H1 (cell line): Measurements from ENCODE around the gene ABI1. TPM values are rescaled to one million over a fixed set of nuclear protein-coding genes. Genes with fewer than 3 reads are reported as not detected.

Source experiments
- CTCF ChIA-PET: fragments of 300-600 bp; sonication (Branson Sonifier 250); formaldehyde crosslinking; loops from one replicate; lab custom pipeline; 2021; ENCODE audit not compliant: partially characterized antibody; lab: Charles Lee
- POLR2A ChIA-PET: fragments of 300-600 bp; sonication (Branson Sonifier 250); formaldehyde crosslinking; loops from one replicate; lab custom pipeline; 2021; ENCODE audit warnings: inconsistent platforms; ENCODE audit not compliant: partially characterized antibody; lab: Charles Lee
- DNase-seq, 2 experiments: peaks; one replicate each; pipeline versions ENCODE4 v3.0.0 to v3.0.0-alpha.2; 2010 to 2022; ENCODE audit warnings: low spot score in 2 of 2, low read depth in 1 of 2, mixed read lengths in 1 of 2
- FAIRE-seq: peaks from 2 replicates; lab custom pipeline; 2011; peaks lifted over from hg19 to GRCh38; lab: Jason Lieb, UNC
- H2AFZ ChIP-seq: 2 replicates; pipeline ENCODE4 v1.8.1; 2012; ENCODE audit warnings: low read length, inconsistent platforms
- H2AK5ac ChIP-seq: 2 replicates; pipeline ENCODE4 v1.6.1; 2013; ENCODE audit warnings: low read depth, low read length
- H2BK120ac ChIP-seq: replicated peaks from 2 replicates; pipeline ENCODE3; 2013; ENCODE audit warnings: low read depth, low read length, inconsistent platforms
- H2BK12ac ChIP-seq: 2 replicates; pipeline ENCODE4 v1.6.1; 2013; ENCODE audit warnings: low read depth, low read length
- H2BK15ac ChIP-seq: 2 replicates; pipeline ENCODE4 v1.6.1; 2013; ENCODE audit warnings: low read length
- H2BK20ac ChIP-seq: 2 replicates; pipeline ENCODE4 v1.6.1; 2013; ENCODE audit warnings: low read length
- H2BK5ac ChIP-seq: 2 replicates; pipeline ENCODE4 v1.6.1; 2013; ENCODE audit warnings: low read depth, low read length
- H3K14ac ChIP-seq: 2 replicates; pipeline ENCODE4 v1.6.1; 2013; ENCODE audit warnings: inconsistent platforms; ENCODE audit not compliant: insufficient read length
- H3K18ac ChIP-seq: 2 replicates; pipeline ENCODE4 v1.6.1; 2013; ENCODE audit warnings: low read length; ENCODE audit errors: extremely low read depth
- H3K23ac ChIP-seq: 2 replicates; pipeline ENCODE4 v1.6.1; 2013; ENCODE audit warnings: inconsistent platforms; ENCODE audit not compliant: insufficient read length
- H3K23me2 ChIP-seq: 2 replicates; pipeline ENCODE4 v1.6.1; 2013; ENCODE audit warnings: low read depth, low read length
- H3K27ac ChIP-seq: 2 replicates; pipeline ENCODE4 v1.6.1; 2011; ENCODE audit warnings: low read depth, low read length, inconsistent platforms
- H3K27me3 ChIP-seq, 4 experiments: replicated peaks in 1 of 4; 1 replicate in 1 of 4; 2 replicates in 3 of 4; pipeline versions ENCODE4 v1.6.1 to v1.8.1; 2011 to 2013; ENCODE audit warnings: low read length in 3 of 4, mild to moderate bottlenecking in 3 of 4, inconsistent platforms in 2 of 4, mixed read lengths in 2 of 4, moderate library complexity in 1 of 4; ENCODE audit not compliant: control insufficient read depth in 3 of 4, insufficient read depth in 3 of 4; ENCODE audit errors: extremely low read depth in 1 of 4
- H3K36me3 ChIP-seq, 4 experiments: 2 replicates each; pipeline versions ENCODE4 v1.6.1 to v1.8.1; 2011 to 2013; ENCODE audit warnings: mild to moderate bottlenecking in 4 of 4, low read length in 3 of 4, moderate library complexity in 2 of 4, control low read depth in 1 of 4, inconsistent platforms in 1 of 4; ENCODE audit not compliant: insufficient read depth in 4 of 4, control insufficient read depth in 2 of 4
- H3K4ac ChIP-seq: replicated peaks from 2 replicates; pipeline ENCODE3; 2013; ENCODE audit warnings: low read length, low read depth, mixed read lengths, inconsistent platforms; ENCODE audit not compliant: insufficient read length
- H3K4me1 ChIP-seq, 4 experiments: replicated peaks in 1 of 4; 1 replicate in 1 of 4; 2 replicates in 3 of 4; pipeline versions ENCODE4 v1.6.1 to v1.8.1; 2011 to 2013; ENCODE audit warnings: low read length in 3 of 4, inconsistent platforms in 2 of 4, mixed read lengths in 1 of 4; ENCODE audit not compliant: insufficient read depth in 4 of 4, control insufficient read depth in 3 of 4
- H3K4me2 ChIP-seq, 2 experiments: 2 replicates each; pipeline versions ENCODE4 v1.6.1 to v1.8.1; 2011 to 2013; ENCODE audit warnings: low read depth in 2 of 2, low read length in 2 of 2, control low read depth in 1 of 2, inconsistent platforms in 1 of 2, mild to moderate bottlenecking in 1 of 2; ENCODE audit not compliant: insufficient read depth in 1 of 2
- H3K4me3 ChIP-seq, 4 experiments: fragments of 200-600, 300-600 bp in 1 of 4; sonication (generic), shearing (Covaris generic), sonication (Bioruptor Twin) in 1 of 4; 2 replicates each; pipeline versions ENCODE4 v1.5.1 to v1.8.1; 2011 to 2016; ENCODE audit warnings: low read length in 4 of 4, low read depth in 3 of 4, control low read depth in 2 of 4, inconsistent platforms in 2 of 4, mild to moderate bottlenecking in 2 of 4, mixed read lengths in 1 of 4, moderate library complexity in 1 of 4; ENCODE audit not compliant: insufficient read depth in 2 of 4; ENCODE audit errors: extremely low read depth in 1 of 4
- H3K56ac ChIP-seq: replicated peaks from 2 replicates; pipeline ENCODE3; 2013; ENCODE audit warnings: low read depth, mild to moderate bottlenecking, mixed read lengths, low read length, inconsistent platforms; ENCODE audit not compliant: insufficient read length
- H3K79me1 ChIP-seq: 2 replicates; pipeline ENCODE4 v1.6.1; 2013; ENCODE audit warnings: low read depth, low read length, control low read depth
- H3K79me2 ChIP-seq, 2 experiments: 2 replicates each; pipeline versions ENCODE4 v1.6.1 to v1.8.1; 2012 to 2013; ENCODE audit warnings: low read length in 2 of 2, mild to moderate bottlenecking in 2 of 2, inconsistent platforms in 1 of 2; ENCODE audit not compliant: insufficient read depth in 2 of 2, control insufficient read depth in 1 of 2
- H3K9ac ChIP-seq, 4 experiments: replicated peaks in 1 of 4; 1 replicate in 1 of 4; 2 replicates in 3 of 4; pipeline versions ENCODE4 v1.6.1 to v1.8.1; 2011 to 2013; ENCODE audit warnings: low read depth in 3 of 4, low read length in 3 of 4, control low read depth in 2 of 4, mild to moderate bottlenecking in 2 of 4, moderate library complexity in 2 of 4, inconsistent platforms in 1 of 4; ENCODE audit errors: extremely low read depth in 1 of 4
- H3K9me3 ChIP-seq, 2 experiments: 2 replicates each; pipeline versions ENCODE4 v1.6.1 to v1.8.1; 2012 to 2013; ENCODE audit warnings: mild to moderate bottlenecking in 2 of 2, moderate library complexity in 2 of 2, control low read depth in 1 of 2, inconsistent platforms in 1 of 2, low read depth in 1 of 2, low read length in 1 of 2, mixed read lengths in 1 of 2; ENCODE audit not compliant: insufficient read depth in 2 of 2
- H4K20me1 ChIP-seq, 2 experiments: replicated peaks in 1 of 2; 2 replicates each; pipeline versions ENCODE3 to v1.8.1; 2011 to 2013; ENCODE audit warnings: inconsistent platforms in 2 of 2, low read length in 2 of 2, mild to moderate bottlenecking in 1 of 2; ENCODE audit not compliant: insufficient read depth in 2 of 2, control insufficient read depth in 1 of 2
- H4K5ac ChIP-seq: 2 replicates; pipeline ENCODE4 v1.6.1; 2013; ENCODE audit warnings: low read length, low read depth, mixed read lengths, inconsistent platforms; ENCODE audit not compliant: insufficient read length
- H4K8ac ChIP-seq: 2 replicates; pipeline ENCODE4 v1.8.0; 2013; ENCODE audit warnings: mild to moderate bottlenecking, moderate library complexity, low read length, inconsistent platforms; ENCODE audit not compliant: insufficient read depth; ENCODE audit errors: extremely low read depth
- H4K91ac ChIP-seq: replicated peaks from 2 replicates; pipeline ENCODE3; 2013; ENCODE audit warnings: low read length, mixed read lengths, inconsistent platforms; ENCODE audit not compliant: insufficient read length
- CREB1 ChIP-seq: IDR thresholded peaks from 2 replicates; pipeline ENCODE4 v1.6.1; 2012; ENCODE audit warnings: inconsistent platforms
- JUN ChIP-seq: IDR thresholded peaks from 2 replicates; pipeline ENCODE4 v1.6.1; 2011; ENCODE audit warnings: low read depth, mild to moderate bottlenecking, improper control_type of control experiment, low read length
- NANOG ChIP-seq: IDR thresholded peaks from 2 replicates; pipeline ENCODE4 v1.6.1; 2011; ENCODE audit warnings: low read length, low read depth, mild to moderate bottlenecking, inconsistent platforms; ENCODE audit not compliant: insufficient read depth, poor library complexity, severe bottlenecking
- WGBS, 2 experiments: shearing (Covaris generic) in 1 of 2; methylation state at CpG; one replicate each; pipeline versions ENCODE4 v1.1.6 to v1.1.7; 2013 to 2015; ENCODE audit warnings: low lambda C conversion rate in 2 of 2, mixed read lengths in 2 of 2, inconsistent platforms in 1 of 2, low coverage in 1 of 2, missing lambda C conversion rate in 1 of 2; ENCODE audit not compliant: insufficient replicate concordance in 2 of 2, insufficient coverage in 1 of 2, insufficient read length in 1 of 2; ENCODE audit errors: extremely low coverage in 1 of 2, missing lambda C conversion rate in 1 of 2; 5-methylcytosine and 5-hydroxymethylcytosine counted together
- polyA plus RNA-seq, 7 experiments: library from polyadenylated mRNA; depleted of rRNA in 3 of 7; stranded (reverse) in 5 of 7; unstranded in 2 of 7; fragments of >200 nt in 5 of 7; fragments of 200-250 nt in 2 of 7; gene quantifications; 1 replicate in 5 of 7; 2 replicates in 1 of 7; 4 replicates in 1 of 7; pipeline versions ENCODE4 v1.2.1 to v1.2.3, GENCODE V29; 2011 to 2013; ENCODE audit warnings: missing spikeins in 2 of 7, mixed read lengths in 2 of 7
- total RNA-seq: library from RNA; stranded (reverse); fragmentation: NEBNext Ultra II Directional; extraction: Animal tissue kit (Norgen Biotek cat#: 25700); gene quantifications from 2 replicates; pipeline ENCODE4 v1.2.1, GENCODE V29; 2021

Gene ABI1
- total and polyA plus RNA-seq, 2 of the 8 experiments (the other 6 are each of a cell fraction or from before 2014, with no cell fraction given): 35.4 to 37.0 TPM

GRCh38 chr10:26821699-26822570, 38.8 kb downstream of the ABI1 start:
- no peak overlapping the region for H2BK5ac ChIP-seq
- DNase-seq (no peak), FAIRE-seq (no peak)
- H3K56ac ChIP-seq: no peak overlapping the region
- H2AK5ac ChIP-seq: no peak overlapping the region
- H4K91ac ChIP-seq: no peak overlapping the region
- TF ChIP-seq NANOG (no peak), CREB1 (no peak), JUN (no peak)
- H3K27ac ChIP-seq: no peak overlapping the region
- no peaks in the 10 kb centered on the region for H3K4me1 ChIP-seq
- no peak overlapping the region for H2BK20ac ChIP-seq
- H3K79me2 ChIP-seq: peaks cover 0 to 46% of the 10 kb centered on the region in 2 experiments; a peak in 2 of 4 replicates
- no peak overlapping the region for H4K8ac ChIP-seq
- H3K4me3 ChIP-seq: no peak overlapping the region
- H2BK120ac ChIP-seq: no peak overlapping the region
- H3K36me3 ChIP-seq: no peaks in the 10 kb centered on the region
- ChIA-PET CTCF (interaction anchor here (0.6 kb wide), 1 partner anchor 95 kb away, joined by 5 read pairs; no protein-coding TSS in a partner anchor), POLR2A (no interaction called here)
- no peak overlapping the region for H2BK12ac ChIP-seq
- 94% methylated on average over 3 of the region's 3 CpGs; no CpG with 5 or more reads in 1 of the 2 experiments for WGBS, 2 experiments
- no peak overlapping the region for H2BK15ac ChIP-seq
- H3K79me1 ChIP-seq: no peaks in the 10 kb centered on the region; the same call in 1 of the 2 replicates
- H3K23me2 ChIP-seq: no peaks in the 10 kb centered on the region
- peaks cover 0 to 2% of the 10 kb centered on the region in 2 experiments for H4K20me1 ChIP-seq
- H3K27me3 ChIP-seq: no peaks in the 10 kb centered on the region
- no peak overlapping the region for H3K4ac ChIP-seq
- no peak overlapping the region for H2AFZ ChIP-seq
- no peak overlapping the region for H3K14ac ChIP-seq
- H3K9ac ChIP-seq: no peak overlapping the region
- H3K23ac ChIP-seq: no peak overlapping the region
- H3K18ac ChIP-seq: no peak overlapping the region
- H3K9me3 ChIP-seq: no peaks in the 10 kb centered on the region
- no peak overlapping the region for H4K5ac ChIP-seq
- H3K4me2 ChIP-seq: no peak overlapping the region
